Sigmoid colon (tissue), 7 donors: ENCODE data around the gene DDA1. TPM values are rescaled to one million over a fixed set of nuclear protein-coding genes. Genes with fewer than 3 reads are reported as not detected.
A peak's percentile ranks its signal among the peaks of the same experiment; 100 is the strongest.

Experiments
- DNase-seq: peaks from one replicate; pipeline ENCODE4 v3.0.0-alpha.2; 2019
- H3K27ac ChIP-seq, 4 donors: fragments of 200-600 bp; sonication (generic); one replicate each; pipeline ENCODE4 v1.5.1; 2016 to 2019; ENCODE audit warnings: mild to moderate bottlenecking in 1 of 4
- H3K27me3 ChIP-seq, 3 donors: fragments of 200-600 bp; sonication (generic); one replicate each; pipeline ENCODE4 v1.5.1; 2019; ENCODE audit warnings: mild to moderate bottlenecking in 1 of 3
- H3K36me3 ChIP-seq, 4 donors: fragments of 200-600 bp; sonication (generic); one replicate each; pipeline ENCODE4 v1.5.1; 2016 to 2019
- H3K4me1 ChIP-seq, 4 donors: fragments of 200-600 bp; sonication (generic); one replicate each; pipeline ENCODE4 v1.5.1; 2017 to 2019
- H3K4me3 ChIP-seq, 4 donors: fragments of 200-600 bp; sonication (generic); one replicate each; pipeline ENCODE4 v1.5.1; 2017 to 2019; ENCODE audit warnings: mild to moderate bottlenecking in 2 of 4, moderate library complexity in 1 of 4
- H3K9me3 ChIP-seq, 4 donors: fragments of 200-600 bp in 3 of 4; sonication (generic) in 3 of 4; one replicate each; pipeline versions ENCODE4 v1.5.1 to v1.6.1; 2013 to 2019
- CTCF ChIP-seq, 4 experiments: fragments of 450-650 bp in 3 of 4; fragments of 200-600 bp in 1 of 4; IDR thresholded peaks; one replicate each; pipeline ENCODE4 v1.5.1; 2016 to 2019; ENCODE audit warnings: antibody characterized with exemption in 4 of 4, mild to moderate bottlenecking in 3 of 4, moderate library complexity in 2 of 4
- EP300 ChIP-seq, 4 donors: sonication (generic); formaldehyde crosslinking; IDR thresholded peaks; one replicate each; pipeline ENCODE4 v1.6.1; 2017; ENCODE audit warnings: antibody characterized with exemption in 4 of 4
- POLR2A ChIP-seq, 2 donors: fragments of 450-650 bp; IDR thresholded peaks; one replicate each; pipeline ENCODE4 v1.6.1; 2016; ENCODE audit warnings: antibody characterized with exemption in 2 of 2, mild to moderate bottlenecking in 2 of 2, moderate library complexity in 2 of 2
- POLR2AphosphoS5 ChIP-seq, 4 donors: sonication (generic); formaldehyde crosslinking; IDR thresholded peaks; one replicate each; pipeline ENCODE4 v1.6.1; 2017; ENCODE audit warnings: antibody characterized with exemption in 4 of 4
- WGBS, 2 donors: extraction: QIAGEN DNeasy Blood & Tissue Kit; methylation state at CpG; one replicate each; pipeline ENCODE4 v1.1.7; 2013; 5-methylcytosine and 5-hydroxymethylcytosine counted together
- intact Hi-C: fragments of 100-400 bp; cut with DNase I; formaldehyde crosslinking; loops from one replicate; pipeline ENCODE4 v1.15.1; 2023
- polyA plus RNA-seq, 3 donors: library from polyadenylated mRNA; stranded (reverse); fragments of 200-250 nt; gene quantifications; one replicate each; pipeline ENCODE4 v1.2.3, GENCODE V29; 2013
- total RNA-seq, 4 donors: library from RNA; depleted of rRNA; stranded (reverse); fragments of >200 nt; gene quantifications; one replicate each; pipeline ENCODE4 v1.1.0, GENCODE V29; 2016
- donor health status: healthy with polysubstance abuse.
- donor health status: Bipolar disorder and iron deficiency.
- donor health status: healthy.

Gene DDA1
- total RNA-seq (10 to 100 TPM in 2 of 4 donors, 1 to 10 TPM in 2; 6.1 to 10.3 (median 8.7) TPM), polyA plus RNA-seq (100 to 1,000 TPM in 1 of 3 donors, 10 to 100 TPM in 2; 57.1 to 101 (median 82.6) TPM)

- TF ChIP-seq POLR2A (IDR thresholded peaks at IDR 0.05), result peak in 1 of 2 donors; percentile 10
- no peak for TF ChIP-seq EP300 (IDR thresholded peaks at IDR 0.05)
- TF ChIP-seq CTCF (IDR thresholded peaks at IDR 0.05), result no peak
- TF ChIP-seq POLR2AphosphoS5 (IDR thresholded peaks at IDR 0.05), result peak; percentile 17 to 74 (median 67)
- H3K36me3 ChIP-seq, result peaks cover 2 to 20% (median 5%) of the 10 kb centered on the region in 4 donors
- WGBS, 2 donors, result 0 to 1% methylated on average over 46 of the region's 46 CpGs
Observed at GRCh38 chr19:17309198-17309964, at the start of gene DDA1. TSS of gene DDA1 (plus strand) at chr19:17309563. CDS start at chr19:17309655, 92 bp downstream.

GRCh38 chr19:17259934-17260333, 49.4 kb upstream of the DDA1 start:
- Histone ChIP-seq H3K4me3 (no peak overlapping the region), H3K4me1 (no peaks in the 10 kb centered on the region), H3K27me3 (no peaks in the 10 kb centered on the region), H3K9me3 (peaks cover 0 to 5% (median 0%) of the 10 kb centered on the region in 4 donors), H3K36me3 (no peaks in the 10 kb centered on the region), H3K27ac (no peak overlapping the region)
- DNase-seq, result no peak
- TF ChIP-seq POLR2A (IDR thresholded peaks at IDR 0.05) (no peak), CTCF (IDR thresholded peaks at IDR 0.05) (no peak), EP300 (IDR thresholded peaks at IDR 0.05) (no peak), POLR2AphosphoS5 (IDR thresholded peaks at IDR 0.05) (no peak)
- WGBS, 2 donors, result 75 to 82% methylated on average over 1 of the region's 1 CpG
- intact Hi-C loops, result no loop called here

More at GRCh38 chr19:17309198-17309964, at the start of gene DDA1:
- DNase-seq, result peak; percentile 100
- H3K27ac ChIP-seq, result peak within 1 kb of the TSS; percentile 81 to 94 (median 87)
- peak within 1 kb of the TSS; percentile 89 to 95 (median 92) for H3K4me3 ChIP-seq
- no peaks in the 10 kb centered on the region for H3K27me3 ChIP-seq
- intact Hi-C loops, result loop anchor here (5.0 kb wide), 1 partner anchor 62 kb away; the partner anchor contains the start of gene NR2F6
- H3K4me1 ChIP-seq, result peaks cover 0 to 64% (median 55%) of the 10 kb centered on the region in 4 donors
- no peaks in the 10 kb centered on the region for H3K9me3 ChIP-seq

- intact Hi-C loops, result no loop called here
Observed at GRCh38 chr19:17260842-17261325, 48.5 kb upstream of the DDA1 start.

GRCh38 chr19:17262557-17262956, 46.8 kb upstream of the DDA1 start:
- Histone ChIP-seq H3K4me3 (no peak overlapping the region), H3K36me3 (no peaks in the 10 kb centered on the region), H3K27me3 (no peaks in the 10 kb centered on the region), H3K9me3 (peaks cover 0 to 5% (median 0%) of the 10 kb centered on the region in 4 donors), H3K27ac (no peak overlapping the region), H3K4me1 (peaks cover 0 to 1% (median 0%) of the 10 kb centered on the region in 4 donors)
- TF ChIP-seq POLR2A (IDR thresholded peaks at IDR 0.05) (no peak), EP300 (IDR thresholded peaks at IDR 0.05) (no peak), CTCF (IDR thresholded peaks at IDR 0.05) (no peak), POLR2AphosphoS5 (IDR thresholded peaks at IDR 0.05) (no peak)
- intact Hi-C loops, result no loop called here
- DNase-seq, result no peak
- 84 to 91% methylated on average over 16 of the region's 16 CpGs for WGBS, 2 donors

More at GRCh38 chr19:17260842-17261325, 48.5 kb upstream of the DDA1 start:
- H3K4me1 ChIP-seq, result no peaks in the 10 kb centered on the region
- H3K9me3 ChIP-seq, result peaks cover 0 to 5% (median 0%) of the 10 kb centered on the region in 4 donors
- no peaks in the 10 kb centered on the region for H3K36me3 ChIP-seq
- no peak overlapping the region for H3K27ac ChIP-seq
- H3K4me3 ChIP-seq, result no peak overlapping the region
- 8 to 23% methylated on average over 15 of the region's 15 CpGs for WGBS, 2 donors
- no peaks in the 10 kb centered on the region for H3K27me3 ChIP-seq
- TF ChIP-seq POLR2A (IDR thresholded peaks at IDR 0.05) (no peak), CTCF (IDR thresholded peaks at IDR 0.05) (peak; percentile 79 to 87 (median 80)), EP300 (IDR thresholded peaks at IDR 0.05) (no peak), POLR2AphosphoS5 (IDR thresholded peaks at IDR 0.05) (peak in 1 of 4 donors; percentile 10)
- peak; percentile 89 for DNase-seq
